T-helper 17 cell (primary cell): Measurements from ENCODE around the gene TAL2. TPM values are rescaled to one million over a fixed set of nuclear protein-coding genes. Genes with fewer than 3 reads are reported as not detected.
A peak's percentile ranks its signal among the peaks of the same experiment; 100 is the strongest.
"Not testable (repeated sequence)": the region's sequence is repeated elsewhere in the genome, so short reads cannot be mapped to it uniquely, and the experiment has no call there.

ENCODE experiments used
- ATAC-seq: fragments of 150-1000 bp; cut with Tn5 transposase; 2 replicates; pipeline ENCODE4 v1.10.0; 2021; ENCODE audit warnings: mild to moderate bottlenecking, moderate library complexity
- DNase-seq, 3 donors: peaks; one replicate each; pipeline versions ENCODE4 v3.0.0 to v3.0.0-alpha.2; 2020 to 2021
- H3K9me3 ChIP-seq: one replicate; pipeline ENCODE4 v1.7.0; 2013; ENCODE audit warnings: low read length, mild to moderate bottlenecking; ENCODE audit not compliant: control insufficient read depth, poor library complexity, severe bottlenecking
- H3K27ac Mint-ChIP-seq: one replicate; pipeline ENCODE4 v1.8.0; 2022; ENCODE audit warnings: mild to moderate bottlenecking, moderate library complexity, mixed read lengths
- H3K27me3 Mint-ChIP-seq: one replicate; pipeline ENCODE4 v1.8.0; 2022; ENCODE audit warnings: mixed read lengths
- H3K36me3 Mint-ChIP-seq: one replicate; pipeline ENCODE4 v1.8.0; 2022; ENCODE audit warnings: low read depth, mixed read lengths
- H3K4me1 Mint-ChIP-seq: one replicate; pipeline ENCODE4 v1.8.0; 2022; ENCODE audit warnings: mild to moderate bottlenecking, mixed read lengths
- H3K4me3 Mint-ChIP-seq: one replicate; pipeline ENCODE4 v1.8.0; 2022; ENCODE audit warnings: mild to moderate bottlenecking, moderate library complexity, mixed read lengths
- total RNA-seq, 4 donors: library from RNA in 2 of 4; stranded (reverse) in 2 of 4; gene quantifications; one replicate each; pipeline ENCODE4 v1.2.3 and lab custom pipeline; 2022 to 2026

Gene TAL2
- total RNA-seq, 2 donors from 2014 or later = not detected

DNA sequence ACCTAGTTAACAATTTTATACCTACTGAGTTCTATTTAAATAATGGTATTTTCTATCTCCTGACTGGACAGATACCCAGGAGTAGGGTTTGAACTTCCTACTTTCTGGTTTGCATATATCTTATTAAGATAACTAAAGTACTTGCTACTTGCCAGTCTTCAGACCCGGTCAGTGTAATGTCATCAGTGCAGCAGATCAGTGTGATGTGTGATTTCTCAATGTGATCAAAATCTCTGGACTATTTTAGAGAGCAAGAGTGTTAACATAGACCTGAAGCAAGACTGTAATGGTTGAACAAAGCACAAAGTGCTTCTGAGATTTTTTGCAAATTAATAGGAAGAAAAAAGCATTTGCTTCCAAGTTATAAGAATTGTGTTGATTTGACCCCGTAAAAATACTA, 38.9 kb downstream of the TAL2 start:
- Mint-ChIP-seq H3K36me3 (peaks cover 2% of the 10 kb centered on the region), H3K4me1 (peaks cover 11% of the 10 kb centered on the region), H3K27me3 (peaks cover 4% of the 10 kb centered on the region), H3K27ac (no peak overlapping the region), H3K4me3 (no peak overlapping the region)
- H3K9me3 ChIP-seq = no peaks in the 10 kb centered on the region
- DNase-seq (no peak), ATAC-seq (no peak)

DNA sequence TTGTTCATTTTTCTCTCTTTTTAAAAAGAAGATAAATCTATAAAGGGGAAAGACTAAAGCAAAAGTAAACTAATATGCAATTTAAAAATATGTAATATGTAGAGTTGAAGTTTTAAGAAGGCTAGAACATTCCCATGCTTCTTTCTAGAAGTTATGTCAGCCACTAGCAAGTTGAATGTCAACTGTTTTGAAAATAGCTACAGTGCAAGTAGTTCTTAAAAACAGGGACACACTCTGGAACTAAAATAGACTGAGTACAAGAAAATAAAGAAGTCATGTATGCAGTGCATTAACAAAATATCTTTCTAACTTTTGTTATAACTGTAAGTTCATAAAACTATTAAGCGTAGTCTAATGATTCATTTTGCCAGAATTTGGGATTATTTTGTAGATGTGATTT, 40.0 kb downstream of the TAL2 start:
- no peak for ATAC-seq
- peaks cover 4% of the 10 kb centered on the region for H3K27me3 Mint-ChIP-seq
- DNase-seq = no peak
- no peak overlapping the region for H3K27ac Mint-ChIP-seq
- H3K36me3 Mint-ChIP-seq = peaks cover 3% of the 10 kb centered on the region
- H3K4me1 Mint-ChIP-seq = peaks cover 12% of the 10 kb centered on the region
- no peak overlapping the region for H3K4me3 Mint-ChIP-seq
- no peaks in the 10 kb centered on the region for H3K9me3 ChIP-seq

DNA sequence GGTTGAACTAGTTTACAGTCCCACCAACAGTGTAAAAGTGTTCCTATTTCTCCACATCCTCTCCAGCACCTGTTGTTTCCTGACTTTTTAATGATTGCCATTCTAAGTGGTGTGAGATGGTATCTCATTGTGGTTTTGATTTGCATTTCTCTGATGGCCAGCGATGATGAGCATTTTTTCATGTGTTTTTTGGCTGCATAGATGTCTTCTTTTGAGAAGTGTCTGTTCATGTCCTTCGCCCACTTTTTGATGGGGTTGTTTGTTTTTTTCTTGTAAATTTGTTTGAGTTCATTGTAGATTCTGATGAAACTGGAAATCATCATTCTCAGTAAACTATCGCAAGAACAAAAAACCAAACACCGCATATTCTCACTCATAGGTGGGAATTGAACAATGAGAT, 41.4 kb downstream of the TAL2 start:
- not testable (repeated sequence) for H3K36me3 Mint-ChIP-seq, ATAC-seq, DNase-seq, H3K4me3 Mint-ChIP-seq, H3K27me3 Mint-ChIP-seq, H3K27ac Mint-ChIP-seq, H3K9me3 ChIP-seq
- H3K4me1 Mint-ChIP-seq = peaks cover 15% of the 10 kb centered on the region

DNA sequence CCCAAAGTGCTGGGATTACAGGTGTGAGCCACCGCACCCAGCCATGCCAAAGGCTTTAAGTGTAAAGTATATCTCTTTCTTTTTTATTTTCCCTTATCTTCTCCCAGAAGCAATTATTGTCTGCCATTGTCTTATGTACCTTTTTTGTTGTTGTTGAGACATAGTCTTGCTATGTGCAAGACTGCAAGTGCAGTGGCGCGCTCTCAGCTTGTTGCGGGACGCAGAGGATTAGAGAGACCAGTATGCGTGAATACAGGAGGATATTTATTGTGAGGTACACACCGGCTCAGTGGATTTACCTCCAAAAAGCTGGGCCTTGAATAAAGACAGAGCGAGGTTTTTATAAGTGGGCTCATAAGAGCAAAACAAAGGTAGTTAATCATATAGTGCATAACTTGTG, 43.9 kb downstream of the TAL2 start:
- no peaks in the 10 kb centered on the region for H3K27me3 Mint-ChIP-seq
- no peaks in the 10 kb centered on the region for H3K9me3 ChIP-seq
- no peak overlapping the region for H3K4me3 Mint-ChIP-seq
- no peak overlapping the region for H3K27ac Mint-ChIP-seq
- peaks cover 12% of the 10 kb centered on the region for H3K4me1 Mint-ChIP-seq
- no peak for DNase-seq
- ATAC-seq = no peak
- peaks cover 8% of the 10 kb centered on the region for H3K36me3 Mint-ChIP-seq

DNA sequence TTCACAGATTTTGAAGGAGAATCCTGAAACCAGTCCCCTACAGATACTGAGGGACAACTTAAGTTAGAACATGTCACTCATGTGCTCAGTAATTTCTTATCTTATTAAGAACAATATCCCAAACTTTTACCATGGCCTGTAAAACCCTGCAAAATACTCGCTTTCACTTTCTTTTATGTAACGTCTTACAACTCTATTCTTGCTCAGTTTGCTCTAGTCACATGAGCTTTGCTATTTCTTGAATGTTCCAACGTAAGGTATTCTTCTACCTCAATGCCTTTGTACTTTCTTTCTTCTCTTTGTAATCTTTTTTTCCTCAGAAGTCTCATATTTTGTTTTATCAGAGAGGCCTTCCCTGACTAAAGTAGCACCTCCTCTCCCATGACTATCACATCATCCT, 46.1 kb downstream of the TAL2 start:
- Mint-ChIP-seq H3K4me1 (peaks cover 10% of the 10 kb centered on the region), H3K36me3 (peaks cover 8% of the 10 kb centered on the region), H3K27ac (no peak overlapping the region), H3K4me3 (peak overlapping the region; percentile 52), H3K27me3 (no peaks in the 10 kb centered on the region)
- DNase-seq = no peak
- H3K9me3 ChIP-seq = no peaks in the 10 kb centered on the region
- ATAC-seq = no peak

DNA sequence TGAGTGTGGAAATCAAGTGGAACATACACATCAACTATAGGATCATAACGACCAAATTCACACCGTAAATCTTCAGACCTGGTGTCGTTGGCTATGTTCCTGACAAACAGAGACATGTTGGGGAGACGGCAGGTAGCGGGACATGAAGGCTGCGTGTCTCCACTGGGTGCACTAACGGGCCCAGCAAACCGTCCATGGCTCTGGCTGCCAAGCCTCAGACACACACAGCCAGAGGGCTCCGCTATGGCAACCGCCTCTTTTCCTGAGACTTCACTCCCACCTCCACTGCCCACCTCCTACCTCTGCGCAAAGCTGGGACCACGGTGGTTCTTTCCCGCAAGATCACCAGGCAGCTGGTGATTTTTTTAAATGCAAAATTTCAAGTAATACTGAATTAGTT, 48.4 kb downstream of the TAL2 start:
- H3K4me3 Mint-ChIP-seq = no peak overlapping the region
- no peak for ATAC-seq
- DNase-seq = no peak
- no peak overlapping the region for H3K27ac Mint-ChIP-seq
- no peaks in the 10 kb centered on the region for H3K27me3 Mint-ChIP-seq
- H3K36me3 Mint-ChIP-seq = peaks cover 12% of the 10 kb centered on the region
- no peaks in the 10 kb centered on the region for H3K9me3 ChIP-seq
- peaks cover 12% of the 10 kb centered on the region for H3K4me1 Mint-ChIP-seq

DNA sequence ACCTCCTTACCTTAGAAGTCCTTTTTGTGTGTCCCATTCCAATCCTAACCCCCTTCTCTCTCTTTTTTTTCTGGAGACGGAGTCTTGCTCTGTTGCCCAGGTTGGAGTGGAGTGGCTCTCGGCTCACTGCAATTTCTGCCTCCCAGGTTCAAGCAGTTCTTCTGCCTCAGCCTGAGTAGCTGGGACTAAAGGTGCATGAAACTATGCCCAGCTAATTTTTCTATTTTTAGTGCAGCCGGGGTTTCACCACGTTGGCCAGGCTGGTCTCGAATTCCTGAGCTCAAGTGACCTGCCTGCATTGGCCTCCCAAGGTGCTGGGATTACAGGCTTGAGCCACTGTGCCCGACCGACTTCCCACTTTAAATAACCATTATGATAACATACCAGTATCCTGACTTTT, 49.6 kb downstream of the TAL2 start:
- no peak for DNase-seq
- peaks cover 10% of the 10 kb centered on the region for H3K36me3 Mint-ChIP-seq
- no peak for ATAC-seq
- H3K9me3 ChIP-seq = no peaks in the 10 kb centered on the region
- peaks cover 13% of the 10 kb centered on the region for H3K4me1 Mint-ChIP-seq
- no peak overlapping the region for H3K27ac Mint-ChIP-seq
- H3K4me3 Mint-ChIP-seq = no peak overlapping the region
- H3K27me3 Mint-ChIP-seq = no peaks in the 10 kb centered on the region

DNA sequence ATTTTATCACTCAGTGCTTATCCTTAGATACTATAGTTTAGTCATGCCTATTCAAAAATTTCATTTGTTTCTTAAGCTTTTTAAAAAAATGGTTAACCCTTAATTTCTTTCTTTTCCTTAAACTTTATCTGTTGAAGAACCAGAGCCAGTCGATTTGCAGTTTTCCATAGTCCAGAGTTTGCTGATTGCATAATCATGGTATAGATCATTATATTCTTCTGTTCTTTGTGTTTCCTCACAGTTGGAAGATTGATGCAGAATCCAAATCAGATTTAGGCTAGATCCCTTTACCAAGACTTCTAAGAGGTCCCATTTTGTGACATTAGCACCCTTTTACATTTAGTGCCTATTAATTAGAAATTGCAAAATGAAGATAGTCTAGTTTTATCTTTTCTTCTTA, 50.0 kb downstream of the TAL2 start:
- no peak overlapping the region for H3K27ac Mint-ChIP-seq
- H3K27me3 Mint-ChIP-seq = no peaks in the 10 kb centered on the region
- ATAC-seq (no peak), DNase-seq (no peak)
- H3K36me3 Mint-ChIP-seq = peaks cover 10% of the 10 kb centered on the region
- no peak overlapping the region for H3K4me3 Mint-ChIP-seq
- peaks cover 15% of the 10 kb centered on the region for H3K4me1 Mint-ChIP-seq
- no peaks in the 10 kb centered on the region for H3K9me3 ChIP-seq

Other genes starting within 250 kb of the TAL2 start
- gene FSD1L, start 214.4 kb upstream of the TAL2 start, total RNA-seq = 1 to 10 TPM; 3.2 TPM
- 1 to 10 TPM; 9.2 to 9.3 TPM for gene FKTN, start 104.3 kb upstream of the TAL2 start, total RNA-seq
- 1 to 10 TPM; 5.9 to 9.4 TPM for gene TMEM38B, start 32.1 kb downstream of the TAL2 start, total RNA-seq